K562 (cell line): ENCODE data around the gene ZNF474. TPM values are rescaled to one million over a fixed set of nuclear protein-coding genes. Genes with fewer than 3 reads are reported as not detected.

Experiments
- ATAC-seq: fragments of 200-7000 bp; cut with Tn5 transposase; 3 replicates; pipeline ENCODE4 v1.9.1; 2020; ENCODE audit warnings: moderate library complexity
- BruUV-seq: library from RNA; stranded (reverse); fragments of 400-500 nt; replicated peaks from 2 replicates; lab custom pipeline; 2021; lab: Mats Ljungman, UMichigan
- CTCF ChIA-PET: fragments of 300-600 bp; formaldehyde crosslinking; extraction: SDS; loops from one replicate; lab custom pipeline; 2021; ENCODE audit warnings: low intra/inter-chr PET ratio; lab: Yijun Ruan, JAX
- POLR2A ChIA-PET: fragments of 300-600, 350-650 bp; sonication (Branson Sonifier 250); formaldehyde crosslinking; extraction: SDS; loops from one replicate; lab custom pipeline; 2021; ENCODE audit warnings: antibody characterized with exemption, inconsistent platforms; lab: Yijun Ruan, JAX
- DNase-seq, 4 experiments: peaks; one replicate each; pipeline versions ENCODE4 v3.0.0 to v3.0.0-alpha.2; 2011 to 2018; ENCODE audit warnings: low spot score in 3 of 4, mixed read lengths in 3 of 4; ENCODE audit errors: extremely low read depth in 1 of 4
- FAIRE-seq: peaks from 2 replicates; lab custom pipeline; 2011; peaks lifted over from hg19 to GRCh38; lab: Jason Lieb, UNC
- H2AFZ ChIP-seq: 2 replicates; pipeline ENCODE4 v1.6.0; 2011; ENCODE audit warnings: low read depth, low read length, control low read depth, inconsistent platforms
- H3K27ac ChIP-seq: fragments of 200-600 bp; 3 replicates; pipeline ENCODE4 v1.8.0; 2011; ENCODE audit warnings: low read depth, mild to moderate bottlenecking, control low read depth, inconsistent platforms, low read length, moderate library complexity, mixed read lengths; ENCODE audit errors: extremely low read depth
- H3K27me3 ChIP-seq, 2 experiments: fragments of 300-600 bp in 1 of 2; 2 replicates in 1 of 2; 3 replicates in 1 of 2; pipeline versions ENCODE4 v1.6.0 to v1.8.0; 2011; ENCODE audit warnings: inconsistent platforms in 2 of 2, low read length in 2 of 2, mild to moderate bottlenecking in 1 of 2, mixed read lengths in 1 of 2, moderate library complexity in 1 of 2; ENCODE audit not compliant: control insufficient read depth in 2 of 2, insufficient read depth in 2 of 2
- H3K36me3 ChIP-seq: fragments of 300-600 bp; 3 replicates; pipeline ENCODE4 v1.8.0; 2011; ENCODE audit warnings: mild to moderate bottlenecking, low read length, inconsistent platforms; ENCODE audit not compliant: control insufficient read depth, insufficient read depth
- H3K4me1 ChIP-seq, 2 experiments: fragments of 200-600 bp in 1 of 2; replicated peaks in 1 of 2; 2 replicates in 1 of 2; 3 replicates in 1 of 2; pipeline versions ENCODE4 v1.5.1 to v1.8.0; 2011; ENCODE audit warnings: inconsistent platforms in 2 of 2, low read length in 2 of 2, mild to moderate bottlenecking in 1 of 2, mixed read lengths in 1 of 2, moderate library complexity in 1 of 2; ENCODE audit not compliant: control insufficient read depth in 2 of 2, insufficient read depth in 2 of 2
- H3K4me2 ChIP-seq: 2 replicates; pipeline ENCODE4 v1.6.1; 2011; ENCODE audit warnings: low read length, control low read depth, inconsistent platforms, mixed read lengths; ENCODE audit not compliant: insufficient read depth
- H3K4me3 ChIP-seq: fragments of 200-600 bp; sonication (generic), shearing (Covaris generic); 2 replicates; pipeline ENCODE4 v1.5.1; 2016; ENCODE audit warnings: control low read depth, inconsistent platforms
- H3K79me2 ChIP-seq: fragments of 200-600 bp; 3 replicates; pipeline ENCODE4 v1.8.0; 2011; ENCODE audit warnings: low read length, inconsistent platforms; ENCODE audit not compliant: control insufficient read depth, insufficient read depth
- H3K9ac ChIP-seq, 2 experiments: 2 replicates each; pipeline versions ENCODE4 v1.6.0 to v1.6.1; 2011; ENCODE audit warnings: low read depth in 2 of 2, low read length in 2 of 2, control low read depth in 1 of 2, inconsistent platforms in 1 of 2, mild to moderate bottlenecking in 1 of 2, mixed read lengths in 1 of 2; ENCODE audit not compliant: insufficient read depth in 1 of 2
- H3K9me1 ChIP-seq: one replicate; pipeline ENCODE4 v1.6.0; 2011; ENCODE audit warnings: inconsistent platforms, mild to moderate bottlenecking, low read length, moderate library complexity; ENCODE audit not compliant: control insufficient read depth, insufficient read depth
- H3K9me3 ChIP-seq: replicated peaks from 2 replicates; pipeline ENCODE4 v1.5.1; 2011; ENCODE audit warnings: low read depth, low read length, inconsistent platforms; ENCODE audit not compliant: control insufficient read depth, insufficient read depth
- H4K20me1 ChIP-seq: replicated peaks from 2 replicates; pipeline ENCODE4 v1.6.1; 2011; ENCODE audit warnings: low read length, inconsistent platforms, mixed read lengths; ENCODE audit not compliant: control insufficient read depth, insufficient read depth
- ADNP ChIP-seq: fragments of 200-800 bp; sonication (Bioruptor generic); IDR thresholded peaks from 2 replicates; pipeline ENCODE4 v1.6.1; 2016; ENCODE audit warnings: missing genetic modification characterization, missing compliant biosample characterization
- AFF1 ChIP-seq, 2 experiments: fragments of 450-650 bp; IDR thresholded peaks; 2 replicates each; pipeline ENCODE4 v1.6.1; 2018; ENCODE audit warnings: mild to moderate bottlenecking in 2 of 2, low read depth in 1 of 2; ENCODE audit not compliant: partially characterized antibody in 2 of 2
- ARID1B ChIP-seq: fragments of 450-650 bp; IDR thresholded peaks from 2 replicates; pipeline ENCODE4 v1.6.1; 2016; ENCODE audit warnings: antibody characterized with exemption, mild to moderate bottlenecking, inconsistent platforms
- FOXA1 ChIP-seq: fragments of 450-650 bp; IDR thresholded peaks from 2 replicates; pipeline ENCODE4 v1.6.1; 2016; ENCODE audit warnings: mild to moderate bottlenecking, borderline replicate concordance
- HDAC1 ChIP-seq, 2 experiments: fragments of 450-650 bp; IDR thresholded peaks; 2 replicates each; pipeline ENCODE4 v1.6.1; 2016 to 2017; ENCODE audit warnings: inconsistent platforms in 1 of 2, mild to moderate bottlenecking in 1 of 2, moderate library complexity in 1 of 2
- THRB ChIP-seq: fragments of 450-650 bp; formaldehyde crosslinking; conservative IDR thresholded peaks from 2 replicates; pipeline ENCODE4 v1.4.0; 2022; ENCODE audit warnings: mild to moderate bottlenecking, missing genetic modification characterization
- ZBTB9 ChIP-seq: fragments of 450-650 bp; formaldehyde crosslinking; IDR thresholded peaks from 2 replicates; pipeline ENCODE4 v1.4.0; 2020; ENCODE audit warnings: mild to moderate bottlenecking, moderate library complexity
- WGBS: fragments of 100-300 bp; shearing (Covaris generic); methylation state at CpG from one replicate; pipeline ENCODE4 v1.1.6; 2016; ENCODE audit warnings: low coverage, mixed read lengths; ENCODE audit not compliant: insufficient coverage; ENCODE audit errors: missing lambda C conversion rate; 5-methylcytosine and 5-hydroxymethylcytosine counted together
- in situ Hi-C: fragments of 300-500 bp; cut with MboI; formaldehyde crosslinking; loops from 4 replicates; pipeline ENCODE4 v1.15.0; 2018; ENCODE audit warnings: inconsistent platforms, mixed read lengths
- intact Hi-C: fragments of 100-400 bp; cut with micrococcal nuclease; formaldehyde crosslinking; loops from 2 replicates; pipeline ENCODE4 v1.14.2; 2022
- polyA plus RNA-seq, 8 experiments: library from polyadenylated mRNA; depleted of rRNA in 4 of 8; stranded (reverse) in 5 of 8; unstranded in 3 of 8; fragments of >200 nt; fragmentation: Nextera tagmentation in 2 of 8; fragmentation: Illumina TruSeq in 1 of 8; extraction: Ambion mirVana in 2 of 8; extraction: Trizol in 1 of 8; gene quantifications; 2 replicates each; pipeline versions ENCODE4 v1.2.1 to v1.2.3, GENCODE V29; 2011 to 2014; ENCODE audit warnings: inconsistent platforms in 1 of 8, missing spikeins in 1 of 8
- total RNA-seq, 7 experiments: library from RNA; depleted of rRNA in 6 of 7; stranded (reverse); fragments of >200 nt in 6 of 7; fragmentation: Illumina TruSeq in 2 of 7; extraction: Trizol in 2 of 7; gene quantifications; 2 replicates each; pipeline versions ENCODE4 v1.2.1 to v1.2.3, GENCODE V29; 2011 to 2021; ENCODE audit warnings: low replicate concordance in 1 of 7

ZNF474 gene
- total and polyA plus RNA-seq, 9 of the 15 experiments (the other 6 are each of a cell fraction or from before 2014, with no cell fraction given): 0.16 to 0.62 (median 0.39) TPM

DNA sequence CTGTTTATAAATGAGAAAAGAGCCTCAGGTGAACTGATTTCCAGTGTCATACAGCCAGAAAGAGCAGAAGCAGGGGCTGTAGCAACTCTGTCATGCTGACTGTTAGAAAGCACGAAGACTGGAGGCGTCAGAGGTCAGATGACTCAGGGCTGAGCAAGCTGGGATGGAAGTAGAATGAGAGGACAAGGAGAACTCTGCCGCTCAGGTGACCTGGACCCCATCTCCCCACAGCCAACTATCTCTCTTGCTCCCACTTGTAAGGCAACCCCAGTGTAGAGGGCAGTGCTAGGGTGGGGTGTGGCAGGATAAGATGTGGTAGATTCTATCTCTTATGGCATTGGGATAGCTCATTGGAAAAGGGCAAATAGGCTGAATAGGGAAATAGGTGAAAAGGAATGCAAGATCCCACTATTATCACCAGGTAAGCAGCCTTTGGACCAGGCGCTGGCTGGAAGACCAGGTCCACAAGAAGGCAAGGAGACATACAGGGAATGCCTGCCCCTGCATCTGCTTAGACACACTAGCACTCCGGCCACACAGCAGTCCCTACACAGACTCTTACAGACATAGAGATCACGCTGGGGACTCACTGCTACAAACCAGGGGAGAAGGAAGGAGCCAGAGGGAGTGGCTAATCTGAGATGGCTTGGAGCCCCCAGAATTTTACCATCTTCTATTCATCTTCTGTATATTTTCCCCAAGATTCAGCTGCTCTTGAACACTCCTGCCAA is 30.1 kb upstream of the ZNF474 start:
- H3K27me3 ChIP-seq: no peaks in the 10 kb centered on the region
- no TSS peak for BruUV-seq
- no peaks in the 10 kb centered on the region for H3K9me1 ChIP-seq
- FAIRE-seq (peak; percentile 85), ATAC-seq (peak; percentile 88), DNase-seq (peak in 3 of 4 experiments; percentile 10 to 79 (median 57))
- H3K9me3 ChIP-seq: no peaks in the 10 kb centered on the region
- H3K9ac ChIP-seq: peak overlapping the region; percentile 8 to 40; a peak in 2 of 4 replicates
- H3K36me3 ChIP-seq: no peaks in the 10 kb centered on the region
- H3K27ac ChIP-seq: peak overlapping the region; percentile 45; the same call in 1 of the 3 replicates
- CTCF ChIA-PET: interaction anchor here (0.5 kb wide), 1 partner anchor 1633 kb away, joined by 3 read pairs; no protein-coding TSS in a partner anchor
- H3K4me3 ChIP-seq: no peak overlapping the region
- no peaks in the 10 kb centered on the region for H4K20me1 ChIP-seq
- in situ Hi-C loops: no loop called here
- H2AFZ ChIP-seq: peak overlapping the region; percentile 61
- WGBS: 20% methylated on average over 6 of the region's 6 CpGs
- no peaks in the 10 kb centered on the region for H3K79me2 ChIP-seq
- intact Hi-C loops: no loop called here
- POLR2A ChIA-PET: interaction anchor here (0.7 kb wide), 2 partner anchors 65 to 1176 kb away, joined by 3 read pairs; no protein-coding TSS in a partner anchor
- H3K4me1 ChIP-seq: peaks cover 6 to 13% of the 10 kb centered on the region in 2 experiments; a peak in 3 of 5 replicates
- H3K4me2 ChIP-seq: peak overlapping the region; percentile 63
- TF ChIP-seq ARID1B (peak; percentile 43; the same call in 1 of the 2 replicates), FOXA1 (no peak), THRB (CRISPR knock-in tag) (no peak), HDAC1 (IDR thresholded peaks at IDR 0.05) (peak in 1 of 2 experiments; percentile 28; a peak in 1 of 4 replicates), ZBTB9 (CRISPR knock-in tag) (no peak), ADNP (tag) (no peak), AFF1 (IDR thresholded peaks at IDR 0.05; ENCODE audit: low read depth in 1 of 2, partially characterized antibody in 2 of 2) (no peak)
